H9 (cell line): ENCODE data around the gene LRRC74B. TPM values are rescaled to one million over a fixed set of nuclear protein-coding genes. Genes with fewer than 3 reads are reported as not detected.

Experiments
- DNase-seq: peaks from one replicate; pipeline ENCODE4 v3.0.0-alpha.2; 2017
- H2AFZ ChIP-seq: one replicate; pipeline ENCODE4 v1.6.1; 2013; ENCODE audit warnings: mild to moderate bottlenecking, low read length, control low read depth, moderate library complexity
- H2AK5ac ChIP-seq: 2 replicates; pipeline ENCODE4 v1.6.1; 2013; ENCODE audit warnings: low read length, control low read depth, mixed read lengths; ENCODE audit not compliant: insufficient read length
- H2BK120ac ChIP-seq: one replicate; pipeline ENCODE4 v1.6.1; 2013; ENCODE audit warnings: low read depth, mild to moderate bottlenecking, low read length, control low read depth, inconsistent platforms; ENCODE audit not compliant: poor library complexity, severe bottlenecking
- H2BK12ac ChIP-seq: 2 replicates; pipeline ENCODE4 v1.6.1; 2013; ENCODE audit warnings: low read length, control low read depth, mixed read lengths, low read depth; ENCODE audit not compliant: insufficient read length
- H2BK15ac ChIP-seq: 2 replicates; pipeline ENCODE4 v1.6.1; 2013; ENCODE audit warnings: low read depth, low read length, control low read depth
- H2BK20ac ChIP-seq: one replicate; pipeline ENCODE4 v1.6.1; 2013; ENCODE audit warnings: low read depth, mild to moderate bottlenecking, low read length, control low read depth, inconsistent platforms; ENCODE audit not compliant: poor library complexity, severe bottlenecking
- H2BK5ac ChIP-seq: 2 replicates; pipeline ENCODE4 v1.6.1; 2013; ENCODE audit warnings: low read length, control low read depth, mixed read lengths; ENCODE audit not compliant: insufficient read length
- H3K14ac ChIP-seq: 2 replicates; pipeline ENCODE4 v1.6.1; 2013; ENCODE audit warnings: low read length, control low read depth; ENCODE audit not compliant: insufficient read depth
- H3K18ac ChIP-seq: 2 replicates; pipeline ENCODE4 v1.6.1; 2013; ENCODE audit warnings: low read depth, mild to moderate bottlenecking, mixed read lengths, low read length, control low read depth; ENCODE audit not compliant: insufficient read length
- H3K23ac ChIP-seq: 2 replicates; pipeline ENCODE4 v1.6.1; 2013; ENCODE audit warnings: low read length, control low read depth, mixed read lengths, low read depth; ENCODE audit not compliant: insufficient read length
- H3K23me2 ChIP-seq: 2 replicates; pipeline ENCODE4 v1.6.1; 2013; ENCODE audit warnings: low read depth, mild to moderate bottlenecking, mixed read lengths, low read length, control low read depth; ENCODE audit not compliant: insufficient read length, poor library complexity, severe bottlenecking
- H3K27ac ChIP-seq: 2 replicates; pipeline ENCODE4 v1.5.1; 2013; ENCODE audit warnings: low read length, control low read depth, mixed read lengths, low read depth; ENCODE audit not compliant: insufficient read length
- H3K27me3 ChIP-seq: 2 replicates; pipeline ENCODE4 v1.6.1; 2013; ENCODE audit warnings: low read length, control low read depth, inconsistent platforms; ENCODE audit not compliant: insufficient read depth
- H3K4ac ChIP-seq: 2 replicates; pipeline ENCODE4 v1.6.1; 2013; ENCODE audit warnings: low read depth, mild to moderate bottlenecking, control low read depth, inconsistent platforms, low read length, moderate library complexity
- H3K4me1 ChIP-seq: 2 replicates; pipeline ENCODE4 v1.6.1; 2013; ENCODE audit warnings: low read length, control low read depth, inconsistent platforms; ENCODE audit not compliant: insufficient read depth
- H3K4me2 ChIP-seq: 2 replicates; pipeline ENCODE4 v1.6.1; 2013; ENCODE audit warnings: low read length, control low read depth, mixed read lengths; ENCODE audit not compliant: insufficient read length, insufficient read depth
- H3K56ac ChIP-seq: 2 replicates; pipeline ENCODE4 v1.6.1; 2013; ENCODE audit warnings: low read depth, mild to moderate bottlenecking, mixed read lengths, low read length, control low read depth; ENCODE audit not compliant: insufficient read length
- H3K79me1 ChIP-seq: 2 replicates; pipeline ENCODE4 v1.6.1; 2013; ENCODE audit warnings: low read depth, mild to moderate bottlenecking, moderate library complexity, low read length, control low read depth, inconsistent platforms; ENCODE audit not compliant: insufficient read depth, poor library complexity, severe bottlenecking
- H3K79me2 ChIP-seq: 2 replicates; pipeline ENCODE4 v1.6.1; 2013; ENCODE audit warnings: low read length, control low read depth, inconsistent platforms; ENCODE audit not compliant: insufficient read depth
- H3K9ac ChIP-seq: 2 replicates; pipeline ENCODE4 v1.6.1; 2013; ENCODE audit warnings: low read length, control low read depth, mixed read lengths; ENCODE audit not compliant: insufficient read length; ENCODE audit errors: extremely low read depth
- H3K9me3 ChIP-seq: one replicate; pipeline ENCODE4 v1.6.1; 2013; ENCODE audit warnings: low read depth, low read length, inconsistent platforms; ENCODE audit not compliant: control insufficient read depth
- H3T11ph ChIP-seq: one replicate; pipeline ENCODE4 v1.6.1; 2013; ENCODE audit warnings: mild to moderate bottlenecking, low read length, control low read depth, inconsistent platforms
- H4K20me1 ChIP-seq: one replicate; pipeline ENCODE4 v1.6.1; 2013; ENCODE audit not compliant: control insufficient read depth, insufficient read length, insufficient read depth
- H4K5ac ChIP-seq: 2 replicates; pipeline ENCODE4 v1.6.1; 2013; ENCODE audit warnings: low read depth, mild to moderate bottlenecking, mixed read lengths, low read length, control low read depth; ENCODE audit not compliant: insufficient read length
- H4K8ac ChIP-seq: replicated peaks from 2 replicates; pipeline ENCODE4 v1.6.1; 2013; ENCODE audit warnings: low read length, control low read depth, mixed read lengths, low read depth; ENCODE audit not compliant: insufficient read length
- H4K91ac ChIP-seq: 2 replicates; pipeline ENCODE4 v1.6.1; 2013; ENCODE audit warnings: low read depth, mild to moderate bottlenecking, moderate library complexity, mixed read lengths, low read length, control low read depth; ENCODE audit not compliant: insufficient read length
- H3K27ac Mint-ChIP-seq, 3 experiments: 2 replicates in 2 of 3; 3 replicates in 1 of 3; pipeline ENCODE4 v1.8.0; 2020 to 2021; ENCODE audit warnings: mixed read lengths in 3 of 3, mild to moderate bottlenecking in 1 of 3, moderate library complexity in 1 of 3
- H3K27me3 Mint-ChIP-seq: 2 replicates; pipeline ENCODE4 v1.8.0; 2021; ENCODE audit warnings: low read depth, mild to moderate bottlenecking, moderate library complexity, mixed read lengths
- H3K36me3 Mint-ChIP-seq, 3 experiments: 2 replicates in 2 of 3; 3 replicates in 1 of 3; pipeline ENCODE4 v1.8.0; 2020 to 2021; ENCODE audit warnings: low read depth in 3 of 3, mixed read lengths in 3 of 3; ENCODE audit not compliant: insufficient read depth in 1 of 3
- H3K4me1 Mint-ChIP-seq, 2 experiments: 2 replicates each; pipeline ENCODE4 v1.8.0; 2020; ENCODE audit warnings: mixed read lengths in 2 of 2
- H3K4me3 Mint-ChIP-seq, 2 experiments: 2 replicates in 1 of 2; 3 replicates in 1 of 2; pipeline ENCODE4 v1.8.0; 2020 to 2021; ENCODE audit warnings: mild to moderate bottlenecking in 2 of 2, mixed read lengths in 2 of 2, moderate library complexity in 1 of 2
- H3K9me3 Mint-ChIP-seq, 2 experiments: 2 replicates in 1 of 2; 3 replicates in 1 of 2; pipeline ENCODE4 v1.8.0; 2020; ENCODE audit warnings: mild to moderate bottlenecking in 2 of 2, mixed read lengths in 2 of 2, moderate library complexity in 1 of 2
- WGBS: extraction: QIAGEN DNeasy Blood & Tissue Kit; methylation state at CpG from one replicate; pipeline ENCODE4 v1.1.7; 2013; ENCODE audit warnings: missing lambda C conversion rate, low lambda C conversion rate, mixed read lengths; ENCODE audit not compliant: insufficient read length; ENCODE audit errors: extremely low coverage; 5-methylcytosine and 5-hydroxymethylcytosine counted together
- total RNA-seq: library from RNA; stranded (reverse); gene quantifications from 2 replicates; pipeline ENCODE4 v1.2.1, GENCODE V29; 2021
- TF ChIP-seq, protein P1 (sequence below): fragments of 200-600 bp; sonication (generic); conservative IDR thresholded peaks from 3 replicates; pipeline ENCODE4 v1.8.0; 2021; ENCODE audit warnings: antibody characterized with exemption, mild to moderate bottlenecking

LRRC74B gene
- total RNA-seq, 1 experiment from 2014 or later: not detected

- no peak overlapping the region for H2AFZ ChIP-seq
- no peaks in the 10 kb centered on the region for H4K20me1 ChIP-seq
- Mint-ChIP-seq H3K4me1 (peaks cover 11 to 17% of the 10 kb centered on the region in 2 experiments), H3K27ac (peak overlapping the region in 2 of 3 experiments; percentile 39 to 82; a peak in 3 of 7 replicates), H3K36me3 (peaks cover 2 to 12% (median 3%) of the 10 kb centered on the region in 3 experiments; a peak in 5 of 7 replicates), H3K4me3 (no peak overlapping the region), H3K9me3 (no peaks in the 10 kb centered on the region), H3K27me3 (no peaks in the 10 kb centered on the region)
- H2AK5ac ChIP-seq: no peak overlapping the region
- DNase-seq: no peak
- no peak overlapping the region for H4K91ac ChIP-seq
- no peak overlapping the region for H3K4ac ChIP-seq
- no peak overlapping the region for H3K18ac ChIP-seq
- H3K27ac ChIP-seq: no peak overlapping the region
- H3K9ac ChIP-seq: no peak overlapping the region
- H3K79me1 ChIP-seq: no peaks in the 10 kb centered on the region
- no peaks in the 10 kb centered on the region for H3K9me3 ChIP-seq
- H3K4me2 ChIP-seq: no peak overlapping the region
- H3K4me1 ChIP-seq: no peaks in the 10 kb centered on the region; the same call in 1 of the 2 replicates
- no peak overlapping the region for H2BK15ac ChIP-seq
- no peak overlapping the region for H4K5ac ChIP-seq
- H3T11ph ChIP-seq: no peak overlapping the region
- H3K14ac ChIP-seq: no peak overlapping the region
- TF ChIP-seq, protein P1, sequence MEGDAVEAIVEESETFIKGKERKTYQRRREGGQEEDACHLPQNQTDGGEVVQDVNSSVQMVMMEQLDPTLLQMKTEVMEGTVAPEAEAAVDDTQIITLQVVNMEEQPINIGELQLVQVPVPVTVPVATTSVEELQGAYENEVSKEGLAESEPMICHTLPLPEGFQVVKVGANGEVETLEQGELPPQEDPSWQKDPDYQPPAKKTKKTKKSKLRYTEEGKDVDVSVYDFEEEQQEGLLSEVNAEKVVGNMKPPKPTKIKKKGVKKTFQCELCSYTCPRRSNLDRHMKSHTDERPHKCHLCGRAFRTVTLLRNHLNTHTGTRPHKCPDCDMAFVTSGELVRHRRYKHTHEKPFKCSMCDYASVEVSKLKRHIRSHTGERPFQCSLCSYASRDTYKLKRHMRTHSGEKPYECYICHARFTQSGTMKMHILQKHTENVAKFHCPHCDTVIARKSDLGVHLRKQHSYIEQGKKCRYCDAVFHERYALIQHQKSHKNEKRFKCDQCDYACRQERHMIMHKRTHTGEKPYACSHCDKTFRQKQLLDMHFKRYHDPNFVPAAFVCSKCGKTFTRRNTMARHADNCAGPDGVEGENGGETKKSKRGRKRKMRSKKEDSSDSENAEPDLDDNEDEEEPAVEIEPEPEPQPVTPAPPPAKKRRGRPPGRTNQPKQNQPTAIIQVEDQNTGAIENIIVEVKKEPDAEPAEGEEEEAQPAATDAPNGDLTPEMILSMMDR: no peak
- H2BK20ac ChIP-seq: no peak overlapping the region
- H3K23me2 ChIP-seq: peaks cover 11% of the 10 kb centered on the region
- no peaks in the 10 kb centered on the region for H3K27me3 ChIP-seq
- H3K56ac ChIP-seq: no peak overlapping the region
- no peak overlapping the region for H2BK12ac ChIP-seq
- H2BK120ac ChIP-seq: no peak overlapping the region
- H3K79me2 ChIP-seq: no peaks in the 10 kb centered on the region
- H2BK5ac ChIP-seq: no peak overlapping the region
- H4K8ac ChIP-seq: no peak overlapping the region
- no peak overlapping the region for H3K23ac ChIP-seq
- WGBS: no CpG with 5 or more reads among the region's 7 CpGs
Observed at GRCh38 chr22:20998411-20999336, 47.1 kb upstream of the LRRC74B start.
